Measurements from ENCODE around the gene MTMR3. TPM values are rescaled to one million over a fixed set of nuclear protein-coding genes. Genes with fewer than 3 reads are reported as not detected.
"Not testable (repeated sequence)": the region's sequence is repeated elsewhere in the genome, so short reads cannot be mapped to it uniquely, and the experiment has no call there.

The MTMR3 gene
- total RNA-seq, 1 donor = 26.9 TPM

DNA sequence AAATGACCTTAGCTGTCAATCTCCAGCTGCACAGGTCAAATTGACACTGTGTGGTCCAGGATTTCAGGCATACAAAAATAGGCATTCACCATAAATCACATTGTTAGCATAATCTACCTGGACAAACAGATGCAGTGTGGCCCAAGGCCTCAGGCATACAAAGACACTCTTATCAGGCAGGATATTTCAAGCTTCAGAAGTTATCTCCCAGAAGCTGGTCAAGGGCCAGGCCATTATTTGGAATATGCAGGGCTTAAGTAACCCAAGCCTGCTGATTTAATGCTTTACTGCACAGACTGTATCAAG lies 171.7 kb downstream of the MTMR3 start:
- DNase-seq (ENCODE audit: low read depth) = peak; percentile 34
- TF ChIP-seq, protein P1, sequence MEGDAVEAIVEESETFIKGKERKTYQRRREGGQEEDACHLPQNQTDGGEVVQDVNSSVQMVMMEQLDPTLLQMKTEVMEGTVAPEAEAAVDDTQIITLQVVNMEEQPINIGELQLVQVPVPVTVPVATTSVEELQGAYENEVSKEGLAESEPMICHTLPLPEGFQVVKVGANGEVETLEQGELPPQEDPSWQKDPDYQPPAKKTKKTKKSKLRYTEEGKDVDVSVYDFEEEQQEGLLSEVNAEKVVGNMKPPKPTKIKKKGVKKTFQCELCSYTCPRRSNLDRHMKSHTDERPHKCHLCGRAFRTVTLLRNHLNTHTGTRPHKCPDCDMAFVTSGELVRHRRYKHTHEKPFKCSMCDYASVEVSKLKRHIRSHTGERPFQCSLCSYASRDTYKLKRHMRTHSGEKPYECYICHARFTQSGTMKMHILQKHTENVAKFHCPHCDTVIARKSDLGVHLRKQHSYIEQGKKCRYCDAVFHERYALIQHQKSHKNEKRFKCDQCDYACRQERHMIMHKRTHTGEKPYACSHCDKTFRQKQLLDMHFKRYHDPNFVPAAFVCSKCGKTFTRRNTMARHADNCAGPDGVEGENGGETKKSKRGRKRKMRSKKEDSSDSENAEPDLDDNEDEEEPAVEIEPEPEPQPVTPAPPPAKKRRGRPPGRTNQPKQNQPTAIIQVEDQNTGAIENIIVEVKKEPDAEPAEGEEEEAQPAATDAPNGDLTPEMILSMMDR (IDR thresholded peaks at IDR 0.05; ENCODE audit: insufficient read depth, low read length) = no peak
- H3K4me3 ChIP-seq (ENCODE audit: low read depth, low read length) = no peak overlapping the region

DNA sequence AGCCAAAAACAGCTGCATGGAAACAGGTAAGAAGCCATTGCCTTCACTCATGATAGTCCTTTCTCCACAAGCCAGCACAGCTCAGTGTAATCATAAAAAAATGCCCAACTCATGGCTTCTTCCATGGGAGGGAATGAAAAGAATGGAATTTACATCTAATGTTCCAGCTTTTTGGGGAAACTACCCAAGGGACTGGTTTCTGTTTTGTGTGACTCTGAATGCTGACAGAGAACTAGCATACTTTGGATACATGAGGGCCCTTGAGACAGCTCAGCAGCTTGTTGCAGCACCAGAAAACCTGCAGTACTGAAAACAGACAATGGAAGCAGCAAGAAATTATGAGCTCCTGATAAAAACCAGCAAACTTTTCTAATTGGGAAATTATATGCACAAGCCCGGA lies 173.0 kb downstream of the MTMR3 start:
- H3K4me3 ChIP-seq (ENCODE audit: low read depth, low read length) = no peak overlapping the region
- DNase-seq (ENCODE audit: low read depth) = peak; percentile 59
- TF ChIP-seq, protein P1 (IDR thresholded peaks at IDR 0.05; ENCODE audit: insufficient read depth, low read length) = no peak

DNA sequence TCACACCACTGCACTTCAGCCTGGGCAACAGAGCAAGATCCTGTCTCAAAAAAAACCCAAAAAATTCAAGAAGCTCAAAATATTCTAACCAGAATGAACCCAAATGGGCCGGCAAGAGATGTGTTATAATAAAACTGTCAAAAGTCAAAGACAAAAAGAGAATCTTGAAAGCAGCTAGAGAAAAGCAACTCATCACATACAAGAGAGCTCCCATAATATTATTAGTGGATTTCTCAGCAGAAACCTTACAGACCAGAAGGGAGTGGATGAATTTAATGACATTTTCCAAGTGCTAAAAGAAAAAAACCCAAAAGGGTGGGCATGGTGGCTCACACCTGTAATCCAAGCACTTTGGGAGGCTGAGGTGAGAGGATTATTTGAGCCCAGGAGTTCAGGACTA lies 174.4 kb downstream of the MTMR3 start:
- no peak for DNase-seq (ENCODE audit: low read depth)
- TF ChIP-seq, protein P1 (IDR thresholded peaks at IDR 0.05; ENCODE audit: insufficient read depth, low read length) = no peak
- no peak overlapping the region for H3K4me3 ChIP-seq (ENCODE audit: low read depth, low read length)

DNA sequence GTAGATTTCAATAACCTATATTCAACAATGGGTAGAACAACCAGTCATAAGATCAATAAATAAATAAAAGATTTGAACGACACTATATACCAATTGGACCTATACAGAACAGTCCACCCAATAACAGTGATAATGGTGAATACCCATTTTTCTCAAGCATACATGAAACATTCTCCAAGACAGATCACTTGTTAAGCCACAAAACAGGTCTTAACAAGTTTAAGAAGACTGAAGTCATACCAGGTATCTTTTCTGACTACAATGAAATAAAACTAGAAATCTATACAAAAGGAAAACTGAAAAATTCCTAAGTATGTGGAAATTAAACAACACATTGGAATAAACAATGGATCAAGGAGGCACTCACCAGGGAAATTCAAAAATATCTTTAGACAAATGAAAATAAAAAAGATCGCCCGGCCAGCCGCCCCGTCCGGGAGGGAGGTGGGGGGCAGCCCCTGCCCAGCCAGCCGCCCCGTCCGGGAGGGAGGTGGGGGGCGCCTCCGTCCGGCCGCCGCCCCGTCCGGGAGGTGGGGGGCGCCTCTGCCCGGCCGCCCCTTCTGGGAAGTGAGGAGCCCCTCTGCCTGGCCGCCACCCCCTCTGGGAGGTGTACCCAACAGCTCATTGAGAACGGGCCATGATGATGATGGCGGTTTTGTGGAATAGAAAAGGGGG lies 176.5 kb downstream of the MTMR3 start:
- DNase-seq (ENCODE audit: low read depth); H3K4me3 ChIP-seq (ENCODE audit: low read depth, low read length): not testable (repeated sequence)

DNA sequence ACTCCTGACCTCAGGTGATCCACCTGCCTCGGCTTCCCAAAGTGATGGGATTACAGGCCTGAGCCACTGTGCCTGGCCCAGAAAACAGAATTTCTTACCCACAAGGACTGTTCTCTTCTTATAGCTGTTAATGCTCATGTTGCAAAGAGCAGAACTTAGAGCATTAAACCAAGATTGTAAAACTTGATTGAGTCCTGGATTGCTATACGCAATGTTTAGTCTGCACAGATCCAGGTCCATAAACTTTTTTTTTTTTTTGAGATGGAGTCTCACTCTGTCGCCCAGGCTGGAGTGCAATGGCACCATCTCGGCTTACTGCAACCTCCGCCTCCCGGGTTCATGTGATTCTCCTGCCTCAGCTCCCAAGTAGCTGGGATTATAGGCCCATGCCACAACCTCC lies 178.1 kb downstream of the MTMR3 start:
- not testable (repeated sequence) for DNase-seq (ENCODE audit: low read depth); H3K4me3 ChIP-seq (ENCODE audit: low read depth, low read length)

DNA sequence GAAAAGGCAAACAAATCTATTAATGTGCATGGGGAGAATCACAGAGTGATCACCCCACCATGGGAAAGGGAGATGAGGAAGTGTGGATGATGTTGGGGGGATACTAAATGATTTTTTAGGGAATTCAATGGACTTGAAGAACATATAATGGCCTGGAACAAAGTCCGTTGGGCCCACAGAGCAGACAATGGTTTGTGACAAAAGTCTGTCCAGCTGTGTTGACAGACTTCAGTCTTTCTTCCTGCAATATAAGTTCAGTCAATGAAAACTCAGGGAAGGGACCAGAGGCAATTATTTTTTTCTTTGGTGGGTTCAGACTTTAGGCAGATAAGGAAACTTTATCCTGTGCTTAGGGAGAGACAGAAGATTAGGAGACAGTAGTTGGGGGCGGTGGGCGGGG lies 179.3 kb downstream of the MTMR3 start:
- no peak overlapping the region for H3K4me3 ChIP-seq (ENCODE audit: low read depth, low read length)
- TF ChIP-seq, protein P1 (IDR thresholded peaks at IDR 0.05; ENCODE audit: insufficient read depth, low read length) = no peak
- no peak for DNase-seq (ENCODE audit: low read depth)

DNA sequence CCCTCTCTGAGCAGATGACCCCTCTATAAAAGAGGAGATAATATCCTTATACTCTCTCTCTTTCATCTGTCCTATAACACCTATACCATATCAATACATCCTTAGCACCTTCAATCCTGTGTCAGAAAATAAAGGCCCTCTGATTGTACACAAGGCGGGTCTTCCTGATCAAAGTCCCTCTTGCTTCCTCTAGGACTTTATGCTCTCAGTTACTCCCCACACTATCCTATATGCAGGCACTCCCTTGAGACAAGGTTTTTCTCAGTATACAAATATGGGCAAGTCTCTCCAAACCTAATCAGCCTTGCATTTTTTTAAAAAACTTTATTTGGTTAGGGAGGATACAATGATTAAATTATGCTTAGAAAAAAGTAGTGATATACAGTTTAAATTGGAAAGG lies 180.0 kb downstream of the MTMR3 start:
- no peak for DNase-seq (ENCODE audit: low read depth)

DNA sequence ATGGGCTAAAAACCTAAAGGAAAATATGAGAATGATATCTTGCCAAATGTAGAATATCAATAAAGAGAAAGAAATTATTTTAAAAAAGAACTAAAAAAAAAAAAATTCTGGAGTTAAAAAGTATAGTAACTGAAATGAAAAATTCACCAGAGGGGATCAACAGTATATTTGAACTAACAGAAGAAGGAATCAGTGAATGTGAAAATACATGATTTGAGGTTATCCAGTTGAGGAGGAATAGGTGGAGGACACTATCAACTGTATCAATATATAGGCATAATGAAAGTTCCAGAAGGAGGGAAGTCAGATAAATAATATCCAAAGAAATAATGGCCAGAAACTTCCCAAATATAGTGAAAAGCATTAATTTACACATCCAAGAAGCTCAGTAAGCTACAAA lies 181.2 kb downstream of the MTMR3 start:
- no peak for DNase-seq (ENCODE audit: low read depth)
- TF ChIP-seq, protein P1 (IDR thresholded peaks at IDR 0.05; ENCODE audit: insufficient read depth, low read length) = no peak
- H3K4me3 ChIP-seq (ENCODE audit: low read depth, low read length) = no peak overlapping the region

More for the DNA sequence above, 180.0 kb downstream of the MTMR3 start:
- TF ChIP-seq, protein P1 (IDR thresholded peaks at IDR 0.05; ENCODE audit: insufficient read depth, low read length) = no peak
- no peak overlapping the region for H3K4me3 ChIP-seq (ENCODE audit: low read depth, low read length)
